ENCODE results near the gene HYI.

- TF ChIP-seq POLR2A (IDR thresholded peaks at IDR 0.05; ENCODE audit: low read length): no peak
- TF ChIP-seq GATA1 (IDR thresholded peaks at IDR 0.05; ENCODE audit: low read depth, low read length): no peak
These were observed 21.4 kb downstream of the HYI start for GRCh38 chr1:43432171-43432860.
